Measurements from ENCODE around the gene CLIC4.

CLIC4 gene

GRCh38 chr1:24857507-24858133 is 112.4 kb downstream of the CLIC4 start:
- no peak for DNase-seq (ENCODE audit: low read depth in 1 of 2, low spot score in 1 of 2)

DNA sequence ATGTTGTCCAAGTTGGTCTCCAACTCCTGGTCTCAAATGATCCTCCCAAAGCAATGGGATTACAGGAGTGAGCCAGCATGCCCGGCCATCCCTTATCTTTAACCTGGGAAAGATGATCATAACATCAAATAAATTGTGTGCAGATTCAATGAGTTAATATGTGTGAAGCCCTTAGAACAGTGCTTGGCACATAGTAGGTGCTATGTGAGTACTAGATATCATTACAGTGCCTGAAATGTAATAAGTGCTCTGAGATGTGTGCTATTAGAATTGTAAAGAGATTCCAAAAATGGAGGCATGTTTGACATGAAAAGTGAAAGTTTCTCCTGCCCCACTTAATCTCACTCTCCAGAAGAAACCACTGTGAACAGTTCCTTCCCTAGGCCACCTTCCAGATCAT is 113.0 kb downstream of the CLIC4 start:
- DNase-seq (ENCODE audit: low read depth in 1 of 2, low spot score in 1 of 2), result no peak

DNA sequence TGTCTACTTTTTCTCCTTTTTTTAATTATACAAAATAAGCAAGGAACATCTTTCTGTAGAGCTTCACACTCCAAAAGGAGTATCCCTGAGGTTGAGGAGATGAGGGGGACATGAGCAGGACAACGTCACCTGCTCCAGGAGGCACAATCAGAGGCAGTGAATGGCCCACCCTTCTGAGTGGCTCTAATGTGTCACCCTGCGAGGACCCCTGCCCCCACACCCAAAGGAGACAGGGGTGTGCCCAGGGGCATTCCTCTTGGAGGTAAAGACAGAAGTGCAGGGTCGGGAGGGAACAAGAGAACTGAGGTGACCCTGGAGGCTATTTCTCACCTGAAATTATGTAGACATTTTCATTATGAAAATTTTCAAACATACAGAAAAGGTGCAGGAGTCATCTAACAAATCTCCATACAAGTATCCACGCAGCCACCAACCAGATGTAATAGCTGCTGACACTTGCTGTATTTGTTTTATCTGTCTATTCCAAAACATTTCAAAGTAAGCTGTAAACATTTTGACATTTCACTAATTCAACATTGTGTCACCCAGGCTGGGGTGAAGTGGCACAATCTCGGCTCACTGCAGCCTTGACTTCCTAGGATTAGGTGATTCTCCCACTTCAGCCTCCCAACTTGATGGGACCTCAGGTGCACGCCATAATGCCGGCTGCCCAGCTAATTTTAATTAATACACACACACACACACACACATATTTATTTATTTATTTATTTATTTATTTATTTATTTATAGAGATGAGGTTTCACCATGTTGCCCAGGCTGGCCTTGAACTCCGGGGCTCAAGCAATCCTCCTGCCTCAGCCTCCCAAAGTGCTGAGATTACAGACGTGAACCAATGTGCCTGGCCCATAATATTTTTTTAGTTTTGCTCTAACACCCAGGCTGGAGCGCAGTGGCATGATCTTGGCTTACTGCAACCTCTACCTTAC is 114.1 kb downstream of the CLIC4 start:
- DNase-seq (ENCODE audit: low read depth in 1 of 2, low spot score in 1 of 2), result no peak

DNA sequence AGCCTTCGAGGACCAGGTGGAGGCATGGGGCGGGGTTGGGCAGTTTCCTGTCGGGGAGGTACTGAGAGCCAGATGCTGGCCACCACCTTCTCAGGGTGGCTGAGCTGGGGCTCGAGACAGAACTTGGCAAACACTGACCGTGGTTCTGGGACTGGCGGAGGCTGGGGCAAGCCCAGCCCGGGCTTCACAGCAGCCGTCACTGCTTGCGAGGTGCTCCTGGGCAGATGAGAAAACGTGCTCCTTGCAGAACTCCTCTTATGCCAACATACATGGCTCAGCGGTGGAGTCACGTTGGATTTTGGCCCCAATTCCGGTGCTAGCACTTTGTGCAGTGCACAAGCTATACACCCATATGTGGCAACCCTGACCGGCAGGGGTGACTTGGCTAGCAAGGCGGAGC is 115.6 kb downstream of the CLIC4 start:
- no peak for DNase-seq (ENCODE audit: low read depth in 1 of 2, low spot score in 1 of 2)

DNA sequence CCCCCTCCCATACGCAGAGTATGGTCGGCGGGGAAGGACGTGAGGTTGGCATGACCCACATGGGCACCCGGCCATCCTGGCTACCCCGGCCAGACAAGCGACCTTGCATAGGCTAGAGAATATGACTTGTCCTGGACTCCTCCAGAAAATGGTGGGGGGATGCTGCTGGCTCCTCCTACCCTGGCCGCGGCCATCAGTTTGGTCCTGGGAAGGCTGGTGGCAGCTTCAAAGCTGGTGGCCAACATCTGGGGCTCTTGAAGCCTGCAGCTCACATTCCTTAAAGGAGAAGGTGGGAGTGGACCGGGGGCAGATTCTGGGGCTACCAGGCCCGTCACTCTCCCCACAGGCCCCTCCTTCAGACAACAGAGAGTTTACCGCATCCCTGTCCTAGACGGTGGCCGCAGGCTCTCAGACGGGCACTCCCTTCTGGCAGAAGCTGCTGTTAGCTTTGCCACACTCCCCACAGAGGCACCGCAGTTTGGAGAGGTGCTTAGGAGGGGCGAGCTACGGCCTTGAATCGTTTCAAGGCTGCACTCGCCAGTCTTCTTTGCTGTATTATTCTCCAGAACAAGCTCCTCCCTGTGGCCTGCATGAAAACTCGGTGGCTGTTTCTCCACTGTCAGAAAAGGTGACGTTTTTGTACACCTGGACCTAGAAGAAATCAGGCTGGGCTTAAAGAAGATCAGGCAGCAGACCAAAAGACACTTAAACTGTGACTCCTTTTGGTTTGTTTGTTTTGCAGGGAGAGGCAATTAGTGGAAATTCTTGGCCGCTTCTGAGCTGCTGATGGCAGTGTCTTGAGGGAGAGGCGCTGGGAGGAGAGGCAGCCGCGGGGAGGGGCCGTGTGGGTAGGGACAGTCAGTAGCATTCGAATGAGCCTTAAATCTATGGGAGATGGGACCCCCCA is 116.8 kb downstream of the CLIC4 start:
- no peak for DNase-seq (ENCODE audit: low read depth in 1 of 2, low spot score in 1 of 2)

DNA sequence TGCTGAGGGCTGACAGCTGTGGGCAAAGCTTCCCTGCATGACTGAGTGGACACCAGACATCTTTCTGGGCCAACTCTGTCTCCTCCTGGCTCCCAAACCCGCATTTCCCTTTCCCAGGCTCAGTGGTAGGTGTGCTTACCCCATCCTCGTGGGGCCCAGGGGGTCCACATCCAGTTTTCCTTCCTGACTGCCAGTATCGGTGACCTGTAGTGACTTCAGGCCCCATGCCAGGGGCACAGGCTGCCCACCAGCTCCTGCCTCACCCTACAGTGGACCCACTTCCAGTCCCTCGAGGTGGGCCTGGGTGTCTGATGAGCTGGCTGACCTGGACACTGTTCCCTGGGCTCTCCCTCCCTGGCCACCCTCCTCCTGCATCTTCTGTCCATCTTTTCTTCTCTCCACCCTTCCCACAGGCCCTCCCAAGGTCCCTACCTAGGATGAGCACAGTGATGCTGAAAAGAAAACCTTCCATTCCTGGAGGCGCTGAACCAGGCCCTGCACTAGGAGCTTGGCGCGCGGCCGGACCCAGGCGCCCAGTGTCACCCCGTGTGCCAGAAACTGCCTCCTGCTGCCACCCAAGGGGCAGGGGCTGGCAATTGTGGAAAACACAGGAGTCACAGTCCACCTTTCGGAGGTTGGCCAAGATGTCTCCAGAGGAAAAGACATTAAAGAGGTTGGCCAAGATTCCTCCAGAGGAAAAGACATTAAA is 117.7 kb downstream of the CLIC4 start:
- no peak for DNase-seq (ENCODE audit: low read depth in 1 of 2, low spot score in 1 of 2)

DNA sequence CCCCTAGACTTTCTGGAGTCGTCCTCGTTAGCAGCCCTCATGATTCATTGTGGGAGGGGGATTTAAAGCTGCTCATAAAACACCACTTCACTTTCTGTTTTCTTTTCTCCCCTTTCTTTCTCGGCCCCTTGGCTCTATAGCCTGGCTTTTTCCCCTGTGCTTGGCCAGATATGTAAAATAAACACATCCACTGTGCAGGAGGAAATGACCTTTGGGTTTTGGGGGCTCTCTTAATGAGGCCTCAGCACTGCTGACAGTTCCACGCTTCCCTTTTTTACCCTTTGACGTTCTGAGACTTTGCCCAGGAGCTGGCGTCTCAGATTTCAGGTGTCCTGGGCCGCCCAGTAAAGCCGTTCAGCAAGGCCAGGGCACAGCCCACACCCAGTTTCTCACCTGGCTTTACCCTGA is 119.1 kb downstream of the CLIC4 start:
- no peak for DNase-seq (ENCODE audit: low read depth in 1 of 2, low spot score in 1 of 2)

GRCh38 chr1:24865168-24865567 is 119.9 kb downstream of the CLIC4 start:
- DNase-seq (ENCODE audit: low read depth in 1 of 2, low spot score in 1 of 2), result no peak

- no peak for DNase-seq (ENCODE audit: low read depth in 1 of 2, low spot score in 1 of 2)
Measured at GRCh38 chr1:24865587-24865986, 120.3 kb downstream of the CLIC4 start.

GRCh38 chr1:24866211-24867083 is 121.2 kb downstream of the CLIC4 start:
- no peak for DNase-seq (ENCODE audit: low read depth in 1 of 2, low spot score in 1 of 2)

- no peak for DNase-seq (ENCODE audit: low read depth in 1 of 2, low spot score in 1 of 2)
Measured at GRCh38 chr1:24867084-24867870, 122.0 kb downstream of the CLIC4 start.

- DNase-seq (ENCODE audit: low read depth in 1 of 2, low spot score in 1 of 2), result no peak
Measured at GRCh38 chr1:24868016-24868875, 123.0 kb downstream of the CLIC4 start.

GRCh38 chr1:24870551-24871195 is 125.4 kb downstream of the CLIC4 start:
- DNase-seq (ENCODE audit: low read depth in 1 of 2, low spot score in 1 of 2), result no peak

DNA sequence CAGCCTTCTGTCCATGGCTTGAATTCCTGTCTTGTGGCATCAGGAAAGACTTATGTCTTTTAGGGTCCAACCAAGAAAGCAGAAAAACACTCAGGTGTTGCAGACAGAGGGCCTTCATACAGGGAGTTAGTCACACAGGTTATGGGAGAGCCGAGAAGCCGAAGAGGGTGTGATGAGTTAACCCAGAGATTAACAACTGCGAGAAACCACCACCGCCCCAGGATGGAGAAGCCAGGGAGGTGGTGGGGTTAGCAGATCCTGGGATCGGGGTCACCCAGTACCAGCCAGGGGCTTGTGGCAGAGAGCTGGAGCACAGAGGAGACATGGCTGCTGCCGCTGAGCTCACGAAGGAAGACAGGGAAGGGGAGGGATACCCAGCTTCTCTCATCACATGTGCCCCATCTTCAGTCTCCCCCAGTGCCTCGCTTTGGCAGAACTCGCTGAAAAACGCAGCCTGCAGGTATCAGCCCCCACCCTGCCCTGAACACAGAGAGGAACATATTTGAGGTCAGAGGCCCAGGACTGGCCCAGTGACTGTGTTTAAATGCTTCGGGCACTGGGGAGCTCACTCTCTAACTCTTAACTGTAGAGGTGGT is 126.2 kb downstream of the CLIC4 start:
- no peak for DNase-seq (ENCODE audit: low read depth in 1 of 2, low spot score in 1 of 2)

- no peak for DNase-seq (ENCODE audit: low read depth in 1 of 2, low spot score in 1 of 2)
Measured at GRCh38 chr1:24872061-24872850, 127.0 kb downstream of the CLIC4 start.

DNA sequence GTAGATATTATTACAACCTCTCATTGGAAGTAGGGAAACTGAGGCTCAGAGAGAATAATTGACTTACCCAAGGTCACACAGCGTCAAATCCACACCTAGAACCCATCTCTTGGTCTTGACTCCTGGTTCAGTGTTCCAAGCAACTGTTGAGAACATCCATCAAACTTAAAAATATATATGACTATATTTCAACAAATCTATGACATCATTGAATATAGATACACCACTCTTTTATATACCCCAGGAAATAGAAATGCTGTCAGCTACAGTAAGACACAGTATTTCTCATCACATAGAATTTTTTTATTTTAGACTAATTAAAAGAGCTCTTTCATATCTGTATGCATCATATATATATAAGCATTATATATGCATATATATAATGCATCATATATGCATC is 127.9 kb downstream of the CLIC4 start:
- DNase-seq (ENCODE audit: low read depth in 1 of 2, low spot score in 1 of 2), result no peak
